GM21737 (cell line): ENCODE results near the gene FOXL1.

ENCODE experiments used
- ATAC-seq: cut with Tn5 transposase; IDR thresholded peaks from one replicate; pipeline ENCODE4 v1.9.1; 2021; ENCODE audit warnings: mild to moderate bottlenecking, moderate library complexity; ENCODE audit not compliant: unreplicated experiment

FOXL1 gene

DNA sequence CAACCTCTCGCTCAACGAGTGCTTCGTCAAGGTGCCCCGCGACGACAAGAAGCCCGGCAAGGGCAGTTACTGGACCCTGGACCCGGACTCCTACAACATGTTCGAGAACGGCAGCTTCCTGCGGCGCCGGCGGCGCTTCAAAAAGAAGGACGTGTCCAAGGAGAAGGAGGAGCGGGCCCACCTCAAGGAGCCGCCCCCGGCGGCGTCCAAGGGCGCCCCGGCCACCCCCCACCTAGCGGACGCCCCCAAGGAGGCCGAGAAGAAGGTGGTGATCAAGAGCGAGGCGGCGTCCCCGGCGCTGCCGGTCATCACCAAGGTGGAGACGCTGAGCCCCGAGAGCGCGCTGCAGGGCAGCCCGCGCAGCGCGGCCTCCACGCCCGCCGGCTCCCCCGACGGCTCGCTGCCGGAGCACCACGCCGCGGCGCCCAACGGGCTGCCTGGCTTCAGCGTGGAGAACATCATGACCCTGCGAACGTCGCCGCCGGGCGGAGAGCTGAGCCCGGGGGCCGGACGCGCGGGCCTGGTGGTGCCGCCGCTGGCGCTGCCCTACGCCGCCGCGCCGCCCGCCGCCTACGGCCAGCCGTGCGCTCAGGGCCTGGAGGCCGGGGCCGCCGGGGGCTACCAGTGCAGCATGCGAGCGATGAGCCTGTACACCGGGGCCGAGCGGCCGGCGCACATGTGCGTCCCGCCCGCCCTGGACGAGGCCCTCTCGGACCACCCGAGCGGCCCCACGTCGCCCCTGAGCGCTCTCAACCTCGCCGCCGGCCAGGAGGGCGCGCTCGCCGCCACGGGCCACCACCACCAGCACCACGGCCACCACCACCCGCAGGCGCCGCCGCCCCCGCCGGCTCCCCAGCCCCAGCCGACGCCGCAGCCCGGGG lies 10.4 kb upstream of the FOXL1 start:
- ATAC-seq = no peak

DNA sequence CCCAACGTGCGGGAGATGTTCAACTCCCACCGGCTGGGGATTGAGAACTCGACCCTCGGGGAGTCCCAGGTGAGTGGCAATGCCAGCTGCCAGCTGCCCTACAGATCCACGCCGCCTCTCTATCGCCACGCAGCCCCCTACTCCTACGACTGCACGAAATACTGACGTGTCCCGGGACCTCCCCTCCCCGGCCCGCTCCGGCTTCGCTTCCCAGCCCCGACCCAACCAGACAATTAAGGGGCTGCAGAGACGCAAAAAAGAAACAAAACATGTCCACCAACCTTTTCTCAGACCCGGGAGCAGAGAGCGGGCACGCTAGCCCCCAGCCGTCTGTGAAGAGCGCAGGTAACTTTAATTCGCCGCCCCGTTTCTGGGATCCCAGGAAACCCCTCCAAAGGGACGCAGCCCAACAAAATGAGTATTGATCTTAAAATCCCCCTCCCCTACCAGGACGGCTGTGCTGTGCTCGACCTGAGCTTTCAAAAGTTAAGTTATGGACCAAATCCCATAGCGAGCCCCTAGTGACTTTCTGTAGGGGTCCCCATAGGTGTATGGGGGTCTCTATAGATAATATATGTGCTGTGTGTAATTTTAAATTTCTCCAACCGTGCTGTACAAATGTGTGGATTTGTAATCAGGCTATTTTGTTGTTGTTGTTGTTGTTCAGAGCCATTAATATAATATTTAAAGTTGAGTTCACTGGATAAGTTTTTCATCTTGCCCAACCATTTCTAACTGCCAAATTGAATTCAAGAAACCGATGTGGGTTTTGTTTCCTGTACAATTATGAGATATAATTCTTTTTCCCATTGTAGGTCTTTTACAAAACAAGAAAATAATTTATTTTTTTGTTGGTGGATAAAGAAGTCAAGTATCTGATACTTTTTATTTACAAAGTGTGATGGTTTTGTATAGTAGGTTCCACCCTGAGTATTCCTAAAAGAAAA lies 9.4 kb upstream of the FOXL1 start:
- ATAC-seq = no peak

DNA sequence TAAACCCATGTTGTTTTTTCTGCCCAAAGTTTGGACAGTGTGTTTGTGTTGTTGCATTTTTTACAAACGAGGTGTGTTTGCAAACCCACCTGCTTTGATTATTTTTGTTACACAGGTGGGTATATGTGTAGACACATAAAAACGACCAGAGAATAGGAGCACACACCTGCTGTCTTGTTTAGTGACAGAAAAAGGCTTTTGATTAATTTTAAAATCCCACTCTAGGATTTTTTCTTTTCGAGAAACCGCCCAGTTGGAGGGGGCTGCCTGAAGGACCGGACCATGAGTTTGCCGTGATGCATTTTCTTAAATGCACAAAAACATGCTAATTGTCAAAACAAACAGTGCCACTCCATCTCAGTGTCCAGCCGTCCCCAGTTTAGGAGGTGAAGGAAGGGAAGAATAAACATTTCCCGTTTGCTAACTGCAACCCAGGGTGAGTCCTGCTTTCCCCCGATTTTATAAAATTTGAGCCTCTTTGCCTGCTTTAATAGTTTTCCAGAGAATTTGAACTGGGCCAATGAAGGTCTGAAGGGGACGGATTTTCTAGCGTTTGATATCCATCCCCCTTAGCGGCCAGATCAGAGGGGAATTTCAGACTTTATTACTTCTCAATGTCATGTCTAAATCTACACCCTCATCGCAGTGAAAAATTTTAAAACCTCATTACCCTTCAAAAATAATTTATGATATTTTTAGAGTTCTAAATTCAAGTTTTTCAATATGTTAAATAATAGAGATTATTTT lies 8.5 kb upstream of the FOXL1 start:
- no peak for ATAC-seq

DNA sequence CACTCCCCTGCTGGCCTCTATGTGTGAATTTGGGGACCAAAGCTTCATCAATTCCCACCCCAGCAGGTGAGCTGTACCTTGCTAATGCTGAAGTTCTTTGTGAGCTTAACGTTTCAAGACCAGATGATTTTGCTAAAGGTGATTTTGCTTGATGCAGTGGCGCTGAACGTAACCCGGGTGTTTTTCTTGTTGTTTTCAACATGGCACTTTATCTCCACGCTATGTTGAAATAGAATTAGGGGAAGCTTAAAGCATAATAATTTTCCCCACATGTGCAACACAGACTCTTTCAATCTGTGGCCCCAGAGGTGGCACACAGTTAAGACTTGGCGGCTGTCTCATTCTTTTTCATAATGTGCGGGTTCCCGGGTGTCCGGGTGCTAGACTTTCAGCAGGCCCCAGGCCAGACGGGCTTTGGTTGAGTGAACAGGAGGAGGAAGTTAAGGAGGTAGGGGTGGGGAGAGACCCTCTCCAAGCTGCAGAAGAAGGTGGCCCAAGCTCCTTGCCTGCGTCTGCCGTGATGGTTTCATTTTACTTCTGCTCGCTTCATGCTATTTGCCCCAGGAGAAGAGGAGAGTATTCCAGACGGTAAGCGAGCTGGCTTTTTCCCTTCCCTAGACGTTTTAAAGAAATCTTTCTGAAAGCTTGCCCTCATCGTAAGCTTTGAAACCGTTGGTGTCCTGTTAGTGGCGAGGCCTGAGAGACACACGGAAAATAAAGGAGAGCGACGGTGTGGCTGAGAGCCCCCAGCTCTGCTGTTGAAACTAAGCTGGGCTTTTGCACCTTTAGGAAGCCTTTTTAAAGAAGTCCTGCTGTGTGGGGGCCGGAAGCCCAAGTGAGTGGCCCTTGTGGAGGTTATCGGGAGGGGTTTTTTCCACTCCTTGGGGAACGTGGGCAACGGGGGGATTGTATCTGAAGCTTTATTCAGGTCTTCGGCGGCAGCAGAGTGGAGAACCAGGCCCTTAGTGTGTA lies 7.5 kb upstream of the FOXL1 start:
- no peak for ATAC-seq

DNA sequence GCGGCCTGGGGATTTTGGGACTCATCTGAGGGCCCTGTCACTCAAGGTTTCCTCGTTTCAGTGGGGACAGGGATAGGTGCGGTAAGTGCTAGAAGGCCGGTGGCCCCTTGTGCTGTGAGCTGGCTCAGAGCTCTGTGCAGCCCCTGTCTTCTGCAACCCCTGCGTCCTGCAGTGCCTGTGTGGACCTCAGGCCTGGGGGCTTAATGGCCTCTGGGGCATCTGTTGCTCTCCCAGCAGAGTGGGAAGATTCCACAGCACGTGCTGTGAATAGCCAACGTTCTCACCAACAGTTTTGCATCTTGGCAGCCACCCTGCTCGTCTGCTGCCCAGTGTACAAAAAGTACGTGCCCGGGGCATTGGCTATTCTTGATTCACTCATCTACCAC lies 6.8 kb upstream of the FOXL1 start:
- ATAC-seq = no peak

DNA sequence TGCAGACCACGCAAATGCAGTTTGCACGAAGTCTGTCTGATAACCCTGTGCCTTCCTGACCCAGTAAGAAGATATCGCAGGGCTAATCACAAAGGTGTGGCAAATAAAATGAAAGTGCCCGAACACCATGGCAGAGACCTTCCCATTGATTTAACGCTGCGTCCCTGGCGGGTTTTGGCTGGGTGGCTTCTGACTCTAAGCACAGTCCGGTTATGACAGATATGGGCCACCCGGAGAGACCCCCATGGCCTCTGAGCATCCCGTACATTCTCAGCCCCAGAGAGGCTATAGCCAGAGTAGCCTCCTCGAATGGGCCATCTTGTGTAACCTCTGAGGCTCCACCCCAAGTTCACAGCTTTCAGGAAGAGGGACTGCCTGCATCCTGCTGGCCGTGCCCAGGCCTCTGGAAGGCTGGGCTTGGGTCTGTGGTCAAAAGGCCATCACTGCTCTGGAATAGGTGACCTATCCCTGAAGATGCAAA lies 6.3 kb upstream of the FOXL1 start:
- ATAC-seq = no peak

DNA sequence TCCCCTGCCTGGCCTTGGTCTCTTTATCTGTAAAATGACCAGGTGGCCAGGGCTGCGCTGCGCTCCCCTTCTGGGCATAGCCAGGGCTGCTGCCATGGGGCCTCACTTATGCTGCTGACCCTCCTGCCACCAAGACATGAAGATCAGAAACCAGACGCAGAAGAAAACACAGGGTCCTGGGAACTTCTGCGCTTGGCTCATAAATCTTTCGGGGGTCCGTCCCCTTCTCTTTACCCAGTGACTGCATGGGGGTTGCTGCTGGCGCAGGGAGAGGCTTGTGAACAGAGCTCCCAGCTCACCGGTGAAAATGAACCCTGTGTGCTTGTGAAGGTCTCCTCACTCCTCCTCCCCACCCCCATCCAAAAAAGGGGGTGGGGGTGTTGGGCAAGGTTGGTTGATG lies 5.7 kb upstream of the FOXL1 start:
- no peak for ATAC-seq

DNA sequence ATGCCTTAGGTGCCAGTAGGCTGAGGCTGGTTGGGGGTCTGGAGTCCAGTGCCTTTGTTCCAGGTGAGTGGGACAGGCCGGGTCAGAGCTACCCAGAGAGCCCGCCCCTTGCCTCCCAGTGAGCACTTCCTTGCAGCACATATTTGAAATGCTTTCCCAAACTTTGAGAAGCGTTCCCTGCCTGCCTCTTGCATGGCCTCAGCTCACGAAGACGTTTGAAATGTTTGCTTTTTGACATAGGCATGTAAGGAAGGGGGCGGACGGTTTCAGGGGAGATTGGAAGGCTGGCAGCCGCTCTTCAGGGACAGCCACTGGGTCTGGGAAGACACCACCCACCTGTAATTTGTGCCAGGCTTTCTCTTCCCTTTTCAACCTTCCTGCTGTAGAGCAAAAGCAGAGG lies 5.1 kb upstream of the FOXL1 start:
- no peak for ATAC-seq

DNA sequence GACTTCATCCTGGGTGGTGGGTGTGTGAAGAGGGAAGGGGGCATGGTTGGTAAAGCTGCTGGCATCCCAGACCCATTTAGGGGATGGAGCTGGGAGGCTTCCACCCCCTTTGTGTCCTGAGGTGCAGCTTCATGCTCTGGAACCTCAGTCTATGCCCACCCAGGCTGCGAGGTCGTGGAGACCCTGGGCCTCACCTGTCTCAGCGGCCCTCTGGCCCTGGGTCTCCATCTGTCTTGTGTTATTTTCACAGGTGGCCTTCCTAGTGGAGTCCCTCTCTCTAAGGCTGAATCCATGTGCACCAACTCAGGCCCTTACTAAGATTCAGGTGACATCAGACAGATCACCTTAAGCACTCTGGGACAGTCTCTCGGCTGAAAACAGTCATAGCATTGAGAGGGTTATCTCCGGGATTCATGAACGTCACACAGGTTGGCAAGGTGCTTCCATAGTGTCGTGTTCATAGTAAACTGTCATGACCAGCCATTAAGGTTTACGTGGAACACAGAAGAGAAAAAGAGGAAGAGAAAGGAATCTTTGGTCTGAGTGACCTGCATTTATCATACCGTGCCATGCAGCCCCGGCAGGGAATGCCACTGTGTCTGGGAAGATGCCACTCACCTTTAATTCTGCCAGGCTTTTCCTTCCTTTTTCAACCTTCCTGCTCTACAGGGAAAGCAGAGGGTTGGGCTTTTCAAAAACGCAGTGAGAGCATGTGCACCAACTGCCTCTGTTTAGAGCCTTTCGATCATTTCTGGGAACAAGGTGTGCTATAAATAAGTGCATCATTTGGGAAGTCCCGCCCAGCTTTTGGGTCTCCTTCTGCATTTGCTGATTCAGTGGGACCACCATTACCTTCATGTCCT lies 4.5 kb upstream of the FOXL1 start:
- ATAC-seq = no peak

DNA sequence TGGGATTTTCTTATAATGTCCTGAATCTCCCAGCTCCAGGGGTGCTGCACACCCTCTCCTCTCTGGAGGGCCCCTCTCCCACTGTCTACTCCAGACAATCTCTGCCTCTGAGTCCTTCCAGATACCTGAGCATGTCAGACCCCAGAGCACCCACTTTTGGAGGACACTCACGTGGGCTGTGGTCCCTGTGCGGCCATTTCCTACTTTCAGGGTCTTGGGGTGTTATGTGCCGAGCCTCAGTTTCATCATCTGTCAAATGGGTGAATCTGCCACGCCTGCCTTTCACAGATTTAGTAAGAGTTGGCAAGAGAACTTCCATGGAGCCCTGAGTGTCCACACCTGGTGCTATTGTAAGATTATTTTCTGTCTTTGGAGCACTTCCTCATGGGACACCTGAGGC lies 3.7 kb upstream of the FOXL1 start:
- ATAC-seq = no peak

DNA sequence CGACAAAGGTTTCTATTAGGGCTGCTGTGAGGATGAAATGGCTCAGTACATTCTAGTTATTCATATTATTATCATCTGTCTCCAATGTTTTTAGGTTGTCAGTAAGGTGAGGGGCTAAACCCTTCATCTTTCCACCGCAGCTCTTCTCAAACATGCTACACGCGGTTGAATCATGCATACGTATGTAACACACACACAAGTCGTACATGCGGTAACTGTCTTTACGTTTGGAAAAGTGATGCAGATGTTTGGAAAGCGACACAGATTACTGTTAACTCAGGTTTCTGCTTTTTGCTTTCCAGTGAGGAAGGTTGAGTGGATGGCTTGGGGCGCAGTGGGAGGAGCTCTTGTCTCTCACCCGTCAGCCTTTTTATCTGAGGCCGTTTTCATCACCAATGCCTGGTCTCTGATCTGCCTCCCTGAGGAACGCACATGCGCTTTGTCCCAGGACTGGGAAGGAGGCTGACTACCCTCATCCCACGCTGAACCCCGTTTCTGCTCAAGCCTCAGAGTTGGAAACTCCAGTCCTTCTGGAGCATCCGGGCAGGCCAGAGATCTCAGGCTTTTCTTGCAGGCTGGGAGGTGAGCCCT lies 3.2 kb upstream of the FOXL1 start:
- no peak for ATAC-seq

DNA sequence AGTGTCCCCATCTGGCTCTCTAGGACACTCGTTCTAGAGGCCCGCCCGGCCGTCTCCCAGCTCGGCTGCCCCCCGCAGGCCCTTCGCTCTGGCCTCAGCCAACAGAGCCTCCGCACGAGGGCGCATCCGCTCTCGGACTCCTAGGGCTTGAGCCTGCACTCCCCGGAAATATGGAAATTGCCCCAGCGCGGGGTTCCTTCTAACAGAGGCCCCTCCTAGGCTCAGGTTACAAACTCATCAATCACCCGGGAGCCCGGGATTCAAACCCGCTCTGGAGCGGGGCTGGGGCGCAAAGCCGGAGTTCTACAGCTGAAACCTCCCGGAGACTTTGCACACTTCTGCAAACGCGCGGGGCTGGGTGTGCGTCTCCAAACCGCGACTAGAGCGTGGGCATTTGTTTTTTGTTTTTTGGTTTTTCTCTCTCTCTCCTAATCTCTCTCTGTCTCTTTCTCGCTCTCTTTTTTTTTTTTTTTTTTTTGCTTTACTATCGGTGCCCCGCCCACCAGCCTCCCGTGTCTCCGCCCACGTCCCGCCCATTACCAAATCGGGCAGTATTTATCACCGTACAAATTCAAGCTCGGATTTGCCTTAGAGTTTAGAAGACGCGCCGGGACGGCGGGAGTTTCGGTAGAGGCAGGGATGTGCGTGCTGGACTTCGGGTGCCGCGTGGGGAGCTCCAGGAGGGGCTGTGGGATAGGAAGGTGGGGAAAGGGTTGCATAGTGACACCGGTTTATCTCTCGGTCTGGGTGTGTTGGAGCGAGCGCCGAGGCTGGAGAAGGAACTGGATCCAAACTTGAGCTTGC lies 2.4 kb upstream of the FOXL1 start:
- no peak for ATAC-seq

DNA sequence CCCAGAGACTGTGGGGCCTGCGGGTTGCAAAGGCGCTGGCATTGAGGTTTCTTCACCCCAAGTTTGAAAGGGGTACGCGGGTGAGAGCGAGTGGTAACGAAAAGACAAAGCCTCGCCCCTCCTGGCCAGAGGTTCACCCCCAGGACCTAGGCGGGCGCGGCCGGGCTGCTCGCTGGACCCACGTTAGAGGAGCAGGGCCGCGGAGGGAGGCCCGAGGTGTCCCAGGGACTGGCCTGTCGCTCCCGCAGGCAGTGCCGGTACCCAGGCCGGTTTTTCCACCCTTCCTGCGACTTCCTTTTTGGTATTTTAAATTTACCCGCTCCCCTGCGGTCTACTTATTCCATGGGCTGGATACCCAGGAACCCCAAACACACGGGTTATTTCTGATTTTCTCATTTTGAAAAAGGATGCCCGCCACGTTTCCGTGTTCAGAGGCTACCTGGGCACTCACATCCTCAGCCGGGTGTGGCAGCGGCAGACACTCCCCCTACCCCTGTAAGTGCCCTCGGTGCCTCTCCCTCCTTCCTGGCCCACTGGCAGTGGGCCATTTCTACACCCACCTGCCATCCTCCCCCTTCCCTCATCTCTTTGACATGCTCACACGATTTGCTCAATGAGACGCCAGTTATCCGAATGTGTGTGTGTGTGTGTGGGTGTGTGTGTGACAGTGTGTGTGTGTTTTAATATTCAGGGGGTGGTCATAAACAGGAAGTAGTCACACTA lies 1.6 kb upstream of the FOXL1 start:
- no peak for ATAC-seq

DNA sequence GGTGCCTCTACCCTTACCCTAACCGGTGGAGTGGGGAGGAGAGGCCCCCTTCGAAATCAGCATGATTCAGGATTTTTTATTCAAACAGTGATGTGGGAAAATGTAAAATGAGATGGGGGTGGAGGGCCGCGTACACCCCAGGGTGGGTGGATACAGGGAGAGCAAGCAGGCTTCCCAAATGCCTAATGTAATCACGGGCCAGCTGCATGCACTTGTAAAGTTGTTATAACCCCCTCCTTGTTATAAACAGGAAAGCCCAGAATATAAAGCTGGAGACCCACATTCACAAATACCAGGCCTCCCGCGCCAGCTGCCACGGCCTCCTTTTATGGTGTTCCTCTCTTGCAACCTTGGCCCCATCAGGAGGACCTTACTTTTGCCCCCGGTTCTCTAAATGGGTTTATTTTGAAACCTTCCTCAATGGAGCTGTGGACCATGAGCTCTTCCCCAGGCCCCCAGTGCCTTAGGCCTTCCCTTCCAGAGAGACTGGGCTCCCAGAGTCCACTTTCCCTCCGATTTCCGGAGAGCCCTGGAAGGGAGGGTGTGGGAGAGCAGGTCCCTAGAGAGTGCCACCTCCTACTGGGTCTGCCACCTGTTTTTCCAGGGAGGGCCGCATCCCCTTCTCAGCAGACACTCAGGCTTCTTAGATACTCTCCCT lies 906 bp upstream of the FOXL1 start:
- no peak for ATAC-seq

DNA sequence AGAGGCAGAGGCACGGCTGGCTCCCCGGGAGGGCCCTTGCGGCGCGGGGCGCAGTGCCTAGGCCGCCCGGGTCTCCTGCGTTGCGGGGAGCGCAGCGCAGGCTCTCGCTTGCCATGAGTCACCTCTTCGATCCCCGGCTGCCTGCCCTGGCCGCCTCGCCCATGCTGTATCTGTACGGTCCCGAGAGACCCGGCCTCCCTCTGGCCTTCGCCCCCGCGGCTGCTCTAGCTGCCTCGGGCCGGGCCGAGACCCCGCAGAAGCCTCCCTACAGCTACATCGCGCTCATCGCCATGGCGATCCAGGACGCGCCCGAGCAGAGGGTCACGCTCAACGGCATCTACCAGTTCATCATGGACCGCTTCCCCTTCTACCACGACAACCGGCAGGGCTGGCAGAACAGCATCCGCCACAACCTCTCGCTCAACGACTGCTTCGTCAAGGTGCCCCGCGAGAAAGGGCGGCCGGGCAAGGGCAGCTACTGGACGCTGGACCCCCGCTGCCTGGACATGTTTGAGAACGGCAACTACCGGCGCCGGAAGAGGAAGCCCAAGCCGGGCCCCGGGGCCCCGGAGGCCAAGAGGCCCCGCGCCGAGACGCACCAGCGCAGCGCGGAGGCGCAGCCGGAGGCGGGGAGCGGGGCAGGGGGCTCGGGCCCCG lies 390 bp downstream of the FOXL1 start:
- ATAC-seq = no peak
